Mesodermal cell (in vitro differentiated cells): ENCODE data around the gene WNT2B.
A peak's percentile ranks its signal among the peaks of the same experiment; 100 is the strongest.

Source experiments
- H3K27ac ChIP-seq: 2 replicates; pipeline ENCODE4 v1.7.0; 2013; ENCODE audit warnings: mild to moderate bottlenecking, low read depth, low read length, moderate library complexity; ENCODE audit not compliant: severe bottlenecking
- H3K36me3 ChIP-seq: 2 replicates; pipeline ENCODE4 v1.7.1; 2013; ENCODE audit warnings: mild to moderate bottlenecking, low read length, moderate library complexity; ENCODE audit not compliant: control insufficient read depth, insufficient read depth
- H3K4me1 ChIP-seq: one replicate; pipeline ENCODE4 v1.7.1; 2013; ENCODE audit warnings: mild to moderate bottlenecking, low read length; ENCODE audit not compliant: insufficient read depth, control insufficient read depth, poor library complexity, severe bottlenecking
- H3K4me3 ChIP-seq: 2 replicates; pipeline ENCODE4 v1.7.0; 2013; ENCODE audit warnings: low read length, control low read depth, mild to moderate bottlenecking; ENCODE audit not compliant: insufficient read depth, poor library complexity, severe bottlenecking; ENCODE audit errors: extremely low read depth
- H3K9me3 ChIP-seq: 2 replicates; pipeline ENCODE4 v1.7.1; 2013; ENCODE audit warnings: mild to moderate bottlenecking, low read length, moderate library complexity; ENCODE audit not compliant: control insufficient read depth
- WGBS, 2 experiments: methylation state at CpG; one replicate each; pipeline ENCODE4 v1.1.5; 2013; ENCODE audit warnings: missing lambda C conversion rate in 2 of 2; ENCODE audit not compliant: insufficient coverage in 2 of 2; 5-methylcytosine and 5-hydroxymethylcytosine counted together

Gene WNT2B

DNA sequence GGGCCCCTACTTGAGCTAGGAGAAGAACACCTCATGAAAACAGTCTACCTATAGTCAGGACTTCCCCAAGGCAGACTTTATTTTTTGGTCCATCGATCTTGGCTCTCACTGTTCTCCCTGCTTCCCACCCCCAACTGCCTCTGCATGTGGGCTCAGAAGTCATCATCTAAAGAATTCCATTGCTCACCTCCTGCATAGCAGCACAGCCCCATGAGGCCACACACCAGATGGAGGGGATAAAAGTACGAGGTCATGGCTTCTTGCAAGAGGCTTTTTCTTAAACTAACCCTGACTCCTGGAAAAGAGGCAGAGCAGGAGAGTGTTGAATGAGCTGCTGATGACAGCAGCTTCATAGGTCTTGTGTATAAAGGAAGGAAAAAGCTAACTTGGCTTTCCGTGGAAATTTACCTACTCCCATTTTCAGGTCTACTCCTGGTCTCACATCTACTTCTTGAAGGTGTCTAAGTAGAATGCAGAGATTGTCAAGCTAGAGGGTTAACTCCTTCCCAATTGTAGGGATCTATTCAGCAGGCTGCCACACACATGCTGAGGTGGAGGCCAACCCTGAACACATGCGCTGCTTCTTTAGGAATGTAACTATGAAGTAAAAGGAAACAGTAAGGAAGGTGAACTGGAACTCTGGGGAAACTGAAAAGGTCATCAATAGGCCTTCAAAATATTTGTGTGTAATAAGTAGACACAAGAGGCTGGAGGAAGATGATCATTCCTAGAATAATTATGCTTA, 18.7 kb downstream of the WNT2B start:
- 72 to 79% methylated on average over 2 to 3 of the region's 4 CpGs for WGBS, 2 experiments

DNA sequence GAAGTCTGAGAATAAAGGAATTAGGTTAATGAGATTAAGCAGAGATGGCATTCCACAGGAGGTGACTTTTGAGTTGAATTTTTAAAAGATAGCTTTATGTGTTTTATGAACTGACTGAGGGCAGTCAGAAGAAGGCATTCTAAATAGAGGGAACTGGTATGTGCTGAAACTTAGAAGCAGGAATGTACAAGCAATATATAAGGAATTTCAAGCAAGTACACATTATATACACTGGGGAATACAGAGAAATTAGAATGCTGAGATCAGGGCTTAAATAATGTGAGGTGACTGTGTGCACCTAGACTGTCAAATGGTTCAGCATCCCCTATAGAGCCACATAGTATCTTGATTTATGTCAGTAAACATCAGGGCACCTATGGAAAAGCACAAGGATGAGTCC, 19.3 kb downstream of the WNT2B start:
- H3K27ac ChIP-seq = peak overlapping the region; percentile 5
- H3K4me1 ChIP-seq = peaks cover 39% of the 10 kb centered on the region
- H3K36me3 ChIP-seq = peaks cover 16% of the 10 kb centered on the region
- H3K9me3 ChIP-seq = no peaks in the 10 kb centered on the region
- no peak overlapping the region for H3K4me3 ChIP-seq

More for the DNA sequence above, 18.7 kb downstream of the WNT2B start:
- no peak overlapping the region for H3K4me3 ChIP-seq
- peaks cover 16% of the 10 kb centered on the region for H3K36me3 ChIP-seq
- H3K27ac ChIP-seq = peak overlapping the region; percentile 5
- H3K4me1 ChIP-seq = peaks cover 46% of the 10 kb centered on the region
- H3K9me3 ChIP-seq = no peaks in the 10 kb centered on the region

DNA sequence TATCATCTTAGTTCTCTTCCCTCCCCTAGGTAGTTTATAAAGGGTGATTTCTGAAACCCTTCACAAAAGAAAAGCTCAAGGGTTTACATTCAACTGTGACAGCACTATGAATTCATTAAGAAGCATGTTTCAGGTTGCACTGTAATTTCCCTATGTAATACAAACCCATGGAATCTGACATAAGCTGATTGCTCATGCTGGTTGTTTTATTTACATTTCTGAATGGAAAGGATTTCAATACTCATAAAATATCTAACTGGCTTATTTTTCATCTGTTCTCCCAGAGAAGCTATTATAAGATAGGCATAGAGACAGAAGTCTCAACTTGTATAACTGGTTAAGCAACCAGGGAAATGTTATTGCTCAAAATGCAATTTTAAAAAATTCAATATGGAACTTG, 20.5 kb downstream of the WNT2B start:
- Histone ChIP-seq H3K4me1 (peaks cover 27% of the 10 kb centered on the region), H3K9me3 (no peaks in the 10 kb centered on the region), H3K36me3 (peaks cover 23% of the 10 kb centered on the region), H3K4me3 (no peak overlapping the region), H3K27ac (no peak overlapping the region)

DNA sequence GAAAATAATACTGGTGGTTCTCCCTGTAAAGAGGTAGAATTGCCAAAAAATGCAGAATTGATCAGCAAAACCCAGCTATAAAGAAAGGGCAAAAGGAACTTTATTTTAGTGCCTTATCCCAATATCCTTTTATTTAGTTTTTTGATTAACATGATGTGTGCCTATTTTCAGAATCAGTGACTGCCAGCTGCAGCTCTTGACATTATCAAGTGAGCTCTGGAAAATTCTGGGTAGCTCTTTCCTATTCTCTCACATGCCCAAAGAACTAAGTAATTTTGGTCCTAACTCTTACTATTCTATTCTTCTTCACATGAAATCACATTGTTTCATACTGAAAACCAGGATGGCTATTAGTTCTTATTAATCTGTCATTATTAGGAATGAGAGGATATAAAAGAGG, 22.1 kb downstream of the WNT2B start:
- peaks cover 19% of the 10 kb centered on the region for H3K4me1 ChIP-seq
- H3K9me3 ChIP-seq = no peaks in the 10 kb centered on the region
- no peak overlapping the region for H3K27ac ChIP-seq
- H3K36me3 ChIP-seq = peaks cover 21% of the 10 kb centered on the region
- H3K4me3 ChIP-seq = no peak overlapping the region

DNA sequence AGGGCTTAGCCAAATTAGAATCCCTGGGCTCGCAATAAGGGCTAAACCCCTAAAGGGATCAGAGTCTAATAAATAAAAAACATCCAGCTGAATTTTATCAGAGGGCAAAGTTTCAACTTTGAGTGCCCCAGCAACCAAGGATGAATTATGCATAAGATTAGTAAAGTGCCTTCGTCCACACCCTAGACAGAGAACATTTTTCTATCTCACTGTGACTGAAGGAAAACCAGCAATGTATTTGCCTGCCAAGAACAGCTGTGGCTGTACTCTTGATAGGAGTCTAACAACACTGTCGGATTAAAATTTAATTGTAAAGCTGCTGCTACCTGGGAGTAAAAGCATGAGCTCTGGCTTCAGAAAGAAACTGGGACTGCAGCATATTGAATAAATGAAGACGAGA, 23.3 kb downstream of the WNT2B start:
- Histone ChIP-seq H3K4me3 (no peak overlapping the region), H3K36me3 (peaks cover 17% of the 10 kb centered on the region), H3K4me1 (peaks cover 17% of the 10 kb centered on the region), H3K27ac (no peak overlapping the region), H3K9me3 (no peaks in the 10 kb centered on the region)
- WGBS, 2 experiments = 88 to 100% methylated on average over 1 to 3 of the region's 4 CpGs

DNA sequence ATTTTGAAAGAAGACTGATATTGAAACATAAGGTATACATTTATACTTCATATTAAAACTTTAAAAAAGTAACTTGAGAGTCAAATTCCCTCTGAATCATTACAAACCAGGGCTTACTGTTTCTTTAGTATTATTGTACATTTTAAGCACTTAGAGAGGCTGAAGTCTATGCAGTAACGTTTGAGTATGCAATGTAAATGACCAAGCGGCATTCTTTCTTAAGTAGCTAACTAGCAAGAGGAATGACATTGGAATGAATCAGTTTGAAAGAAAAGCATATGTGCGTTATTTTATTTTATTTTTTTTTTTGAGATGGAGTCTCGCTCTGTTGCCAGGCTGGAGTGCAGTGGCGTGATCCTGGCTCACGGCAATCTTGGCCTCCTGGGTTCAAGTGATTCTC, 24.3 kb downstream of the WNT2B start:
- Histone ChIP-seq H3K36me3 (peaks cover 17% of the 10 kb centered on the region), H3K4me1 (peaks cover 7% of the 10 kb centered on the region), H3K27ac (no peak overlapping the region), H3K9me3 (no peaks in the 10 kb centered on the region), H3K4me3 (no peak overlapping the region)
- WGBS, 2 experiments = 86 to 90% methylated on average over 4 to 6 of the region's 6 CpGs

DNA sequence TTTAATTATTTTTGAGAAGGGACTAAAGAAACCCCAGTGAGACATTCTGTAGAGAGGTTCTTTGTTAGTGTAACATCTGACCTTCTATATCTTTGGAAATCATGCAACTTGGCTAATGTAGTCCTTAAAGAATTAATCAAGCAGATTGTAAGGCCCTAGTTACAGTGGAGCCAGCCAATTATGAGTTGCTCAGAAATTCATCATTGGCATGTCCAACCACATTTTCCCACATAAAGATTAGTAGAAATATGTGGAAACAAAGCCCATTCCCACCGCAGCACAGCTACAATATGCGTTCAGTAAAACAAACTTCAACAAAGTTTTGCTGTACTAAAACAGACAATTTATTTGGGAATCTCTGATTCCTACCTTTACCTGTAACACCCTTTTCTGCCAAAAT, 27.8 kb downstream of the WNT2B start:
- Histone ChIP-seq H3K36me3 (peaks cover 37% of the 10 kb centered on the region), H3K4me3 (no peak overlapping the region), H3K27ac (no peak overlapping the region)

DNA sequence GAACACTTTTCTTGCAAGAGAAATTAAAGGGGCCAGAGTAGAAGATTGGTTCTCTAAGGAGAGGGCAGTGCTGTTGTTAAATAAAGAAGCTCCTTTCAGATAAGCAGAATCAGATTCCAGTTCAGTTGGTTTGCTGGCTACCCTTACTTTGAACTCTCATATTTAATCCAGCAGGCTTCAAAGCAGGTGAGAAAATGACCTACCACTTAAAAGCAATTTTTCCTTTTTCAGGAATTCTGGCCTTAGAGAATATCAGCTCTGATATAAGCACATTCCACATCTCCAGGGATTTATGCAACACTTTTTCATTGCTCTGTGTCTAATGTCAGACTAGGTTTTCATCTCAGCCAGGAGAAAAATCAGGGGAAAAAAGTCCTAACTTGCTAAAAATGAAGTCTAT, 28.7 kb downstream of the WNT2B start:
- Histone ChIP-seq H3K36me3 (peaks cover 40% of the 10 kb centered on the region), H3K4me3 (no peak overlapping the region), H3K27ac (no peak overlapping the region), H3K9me3 (no peaks in the 10 kb centered on the region), H3K4me1 (no peaks in the 10 kb centered on the region)

More for the DNA sequence above, 27.8 kb downstream of the WNT2B start:
- WGBS, 2 experiments = 100% methylated on average over 1 of the region's 2 CpGs; no CpG with 5 or more reads in 1 of the 2 experiments
- Histone ChIP-seq H3K4me1 (no peaks in the 10 kb centered on the region), H3K9me3 (no peaks in the 10 kb centered on the region)

DNA sequence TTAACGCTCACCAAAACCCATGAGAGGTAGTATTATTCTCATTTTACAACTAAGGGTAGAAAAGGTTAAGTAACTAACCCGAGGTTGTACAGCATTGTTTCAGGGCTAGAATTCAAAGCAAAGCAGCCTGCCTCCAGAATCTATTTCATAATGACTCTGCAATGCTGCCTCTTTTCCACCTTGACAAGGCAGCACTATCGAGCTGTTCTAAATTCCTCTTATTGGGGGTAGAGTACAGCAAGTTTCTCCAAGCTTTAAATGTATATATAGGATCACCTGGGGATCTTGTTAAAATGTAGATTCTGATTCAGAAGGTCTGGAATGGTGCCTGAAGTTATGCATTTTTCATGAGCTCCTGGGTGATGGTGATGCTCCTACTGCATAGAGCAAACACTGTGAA, 30.1 kb downstream of the WNT2B start:
- Histone ChIP-seq H3K4me3 (no peak overlapping the region), H3K36me3 (peaks cover 40% of the 10 kb centered on the region), H3K27ac (no peak overlapping the region), H3K9me3 (no peaks in the 10 kb centered on the region), H3K4me1 (no peaks in the 10 kb centered on the region)
- 80 to 100% methylated on average over 1 of the region's 3 CpGs for WGBS, 2 experiments

DNA sequence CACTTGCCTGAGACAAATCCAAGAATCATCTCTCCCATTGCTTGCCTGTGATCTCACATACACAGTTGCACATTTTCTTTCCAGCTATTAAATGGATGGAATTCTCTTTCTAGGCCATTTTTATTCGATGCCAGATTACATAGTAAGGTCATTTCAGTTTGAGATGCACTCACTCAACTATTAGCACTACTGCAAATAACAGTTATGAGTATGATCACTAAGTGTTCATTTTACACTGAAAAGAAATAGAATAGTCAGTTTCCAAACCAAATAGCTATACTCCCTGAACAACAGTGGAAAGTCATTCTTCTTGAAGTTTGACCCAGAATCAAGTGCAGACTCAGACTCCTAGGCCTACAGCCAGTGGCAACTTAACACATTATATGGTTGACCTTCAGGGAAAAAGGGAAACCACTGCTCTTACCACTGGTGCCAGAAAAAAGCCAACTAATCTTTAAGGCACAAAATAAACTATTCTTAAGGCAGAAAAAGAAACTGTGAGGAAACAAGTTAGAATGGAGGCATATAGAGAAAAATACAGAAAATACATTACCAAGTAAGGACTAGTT, 31.5 kb downstream of the WNT2B start:
- Histone ChIP-seq H3K36me3 (peaks cover 33% of the 10 kb centered on the region), H3K27ac (no peak overlapping the region), H3K4me3 (no peak overlapping the region), H3K9me3 (no peaks in the 10 kb centered on the region), H3K4me1 (peaks cover 5% of the 10 kb centered on the region)
- no CpG with 5 or more reads among the region's 1 CpG for WGBS, 2 experiments

DNA sequence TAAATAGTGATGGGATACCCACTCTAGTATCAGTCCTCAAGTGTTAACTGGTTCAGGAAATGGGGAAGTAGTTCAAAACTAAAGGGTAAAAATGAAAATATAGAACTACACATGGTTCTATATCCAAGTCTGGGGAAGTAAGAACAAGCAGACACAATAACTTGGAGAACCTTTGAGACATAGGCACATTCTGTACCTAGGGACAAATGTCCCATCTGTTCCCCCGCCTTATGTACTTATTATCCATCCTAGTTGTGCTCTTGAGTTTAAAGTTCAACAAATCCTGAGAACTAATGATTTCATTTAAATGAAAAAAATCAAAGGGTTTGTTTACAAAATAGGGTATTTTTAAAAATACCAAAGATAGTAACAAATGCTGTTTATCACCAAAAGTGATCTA, 32.5 kb downstream of the WNT2B start:
- Histone ChIP-seq H3K4me1 (peaks cover 10% of the 10 kb centered on the region), H3K9me3 (no peaks in the 10 kb centered on the region)
- no CpG with 5 or more reads among the region's 1 CpG for WGBS, 2 experiments

More for the DNA sequence above, 32.5 kb downstream of the WNT2B start:
- Histone ChIP-seq H3K4me3 (no peak overlapping the region), H3K27ac (no peak overlapping the region), H3K36me3 (peaks cover 36% of the 10 kb centered on the region)
